Measurements from ENCODE around the gene PRR11.
"Not testable (repeated sequence)": the region's sequence is repeated elsewhere in the genome, so short reads cannot be mapped to it uniquely, and the experiment has no call there.

The PRR11 gene

GRCh38 chr17:59151591-59151990 lies 4.0 kb upstream of the PRR11 start:
- DNase-seq (ENCODE audit: low spot score): no peak

- no peak for DNase-seq (ENCODE audit: low spot score)
These were observed 2.6 kb upstream of the PRR11 start for GRCh38 chr17:59152925-59153324.

- peak; percentile 48 for DNase-seq (ENCODE audit: low spot score)
These were observed 1.2 kb upstream of the PRR11 start for GRCh38 chr17:59154292-59154720.

- DNase-seq (ENCODE audit: low spot score): peak; percentile 94
These were observed 666 bp upstream of the PRR11 start, which contains the start of gene SKA2 for GRCh38 chr17:59154721-59155438. Gene SKA2 (minus strand): TSS chr17:59155186. CDS start chr17:59155163, 23 bp downstream.

GRCh38 chr17:59160157-59161025 lies 4.8 kb downstream of the PRR11 start:
- DNase-seq (ENCODE audit: low spot score): no peak

GRCh38 chr17:59161477-59161876 lies 5.9 kb downstream of the PRR11 start:
- DNase-seq (ENCODE audit: low spot score): no peak

GRCh38 chr17:59165933-59166342 lies 10.4 kb downstream of the PRR11 start:
- DNase-seq (ENCODE audit: low spot score): peak; percentile 56

GRCh38 chr17:59167571-59168001 lies 12.0 kb downstream of the PRR11 start:
- no peak for DNase-seq (ENCODE audit: low spot score)

- DNase-seq (ENCODE audit: low spot score): no peak
These were observed 17.0 kb downstream of the PRR11 start for GRCh38 chr17:59172436-59173004.

GRCh38 chr17:59174671-59175070 lies 19.1 kb downstream of the PRR11 start:
- no peak for DNase-seq (ENCODE audit: low spot score)

- DNase-seq (ENCODE audit: low spot score): no peak
These were observed 19.5 kb downstream of the PRR11 start for GRCh38 chr17:59175076-59175475.

- DNase-seq (ENCODE audit: low spot score): no peak
These were observed 22.9 kb downstream of the PRR11 start for GRCh38 chr17:59178266-59178985.

GRCh38 chr17:59179601-59180000 lies 24.1 kb downstream of the PRR11 start:
- not testable (repeated sequence) for DNase-seq (ENCODE audit: low spot score)

- no peak for DNase-seq (ENCODE audit: low spot score)
These were observed 25.1 kb downstream of the PRR11 start for GRCh38 chr17:59180626-59181025.

GRCh38 chr17:59181481-59181880 lies 25.9 kb downstream of the PRR11 start:
- no peak for DNase-seq (ENCODE audit: low spot score)

- no peak for DNase-seq (ENCODE audit: low spot score)
These were observed 30.5 kb downstream of the PRR11 start for GRCh38 chr17:59185997-59186396.

- DNase-seq (ENCODE audit: low spot score): no peak
These were observed 31.3 kb downstream of the PRR11 start for GRCh38 chr17:59186850-59187249.

- DNase-seq (ENCODE audit: low spot score): no peak
These were observed 35.3 kb downstream of the PRR11 start for GRCh38 chr17:59190806-59191205.

GRCh38 chr17:59193336-59193862 lies 37.9 kb downstream of the PRR11 start:
- DNase-seq (ENCODE audit: low spot score): no peak

GRCh38 chr17:59199398-59199797 lies 43.9 kb downstream of the PRR11 start:
- no peak for DNase-seq (ENCODE audit: low spot score)

- no peak for DNase-seq (ENCODE audit: low spot score)
These were observed 46.8 kb downstream of the PRR11 start for GRCh38 chr17:59202320-59202719.

- DNase-seq (ENCODE audit: low spot score): no peak
These were observed 63.8 kb downstream of the PRR11 start for GRCh38 chr17:59219370-59219769.

All from GM03348 (cell line).